ENCODE results near the gene RNF126.
"Not testable (repeated sequence)": the region's sequence is repeated elsewhere in the genome, so short reads cannot be mapped to it uniquely, and the experiment has no call there.

RNF126 gene

DNA sequence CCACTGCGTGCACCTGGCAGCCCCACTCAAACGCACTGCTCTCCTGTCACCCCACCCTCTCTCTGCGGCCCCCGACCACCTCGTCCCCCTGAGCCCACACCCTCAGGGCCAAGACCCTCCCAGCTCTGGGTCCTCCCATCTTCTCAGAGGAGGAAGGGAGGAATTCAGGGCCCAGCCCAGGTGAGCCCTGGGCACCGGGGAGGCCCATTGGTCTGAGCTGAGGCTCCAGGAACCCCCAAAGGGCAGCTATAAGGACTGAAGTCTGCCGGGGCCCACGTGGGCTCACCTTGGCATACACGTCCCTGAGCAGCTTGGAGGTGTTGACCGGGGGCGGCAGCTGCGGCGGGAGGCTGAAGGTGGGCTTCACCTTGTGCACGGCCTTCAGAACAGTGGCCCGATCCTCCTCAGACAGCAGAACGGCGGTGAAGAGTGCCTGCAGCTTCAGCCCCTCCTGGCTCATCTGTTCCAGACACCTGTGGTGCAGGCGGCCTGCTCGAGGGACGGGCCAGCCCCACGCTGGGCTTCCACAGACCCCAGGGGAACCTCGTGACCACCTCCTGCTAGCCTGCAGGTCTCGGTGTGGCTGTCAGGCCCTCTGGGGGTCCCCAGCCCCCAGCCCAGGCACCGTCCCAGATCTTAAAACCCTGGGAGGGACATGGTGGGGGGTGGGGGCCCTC lies 38.4 kb downstream of the RNF126 start:
- no peak for DNase-seq

DNA sequence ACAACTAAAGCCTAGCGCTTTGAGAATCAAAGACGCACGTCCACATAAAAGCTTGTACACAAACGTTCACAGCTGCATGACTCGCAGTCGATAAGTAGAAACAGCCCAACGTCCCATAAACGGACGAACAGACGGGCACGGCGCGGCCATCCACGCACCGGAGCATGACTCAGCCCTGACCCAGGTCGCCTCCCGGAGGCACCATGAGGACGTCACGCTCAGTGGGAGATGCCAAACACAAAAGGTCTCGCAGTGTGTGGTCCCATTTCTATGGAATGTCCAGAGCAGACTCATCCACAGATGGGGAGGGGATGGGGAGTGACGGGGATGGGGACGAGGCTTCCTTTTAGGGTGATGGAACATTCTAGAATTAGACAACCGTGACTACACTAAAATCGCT lies 39.0 kb downstream of the RNF126 start:
- no peak for DNase-seq

DNA sequence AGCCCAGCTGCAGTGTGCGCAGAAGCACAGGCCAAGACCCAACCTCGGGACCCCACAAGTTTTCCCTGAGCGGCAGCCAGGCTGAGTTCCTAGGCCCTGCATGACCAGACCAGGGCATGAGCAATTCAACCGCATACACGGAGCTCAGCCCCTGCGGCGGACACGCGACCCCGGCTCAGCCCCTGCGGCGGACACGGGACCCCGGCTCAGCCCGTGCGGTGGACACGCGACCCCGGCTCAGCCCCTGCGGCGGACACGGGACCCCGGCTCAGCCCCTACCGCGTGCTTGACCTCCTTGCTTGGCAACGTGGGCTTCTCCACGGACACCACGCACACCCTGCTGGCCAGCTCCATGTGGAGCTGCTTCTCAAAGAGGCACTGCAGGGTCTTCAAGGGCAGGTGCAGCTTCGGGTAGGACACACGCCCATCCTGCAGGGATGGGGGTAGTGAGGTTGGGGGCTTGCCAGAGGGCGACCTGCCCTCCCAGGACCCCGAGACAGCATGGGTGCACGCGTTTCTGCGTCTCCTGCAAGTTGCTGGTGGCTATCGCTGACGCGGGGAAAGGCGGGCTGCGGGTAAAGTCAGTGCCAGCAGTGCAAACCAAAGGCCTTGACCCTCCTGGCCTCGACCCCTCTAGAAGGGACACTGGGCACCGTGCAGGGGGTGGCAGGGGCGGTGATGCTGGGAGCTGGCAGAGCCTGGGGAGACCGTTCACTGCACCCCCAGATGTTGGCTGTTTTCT lies 39.7 kb downstream of the RNF126 start:
- DNase-seq = no peak

DNA sequence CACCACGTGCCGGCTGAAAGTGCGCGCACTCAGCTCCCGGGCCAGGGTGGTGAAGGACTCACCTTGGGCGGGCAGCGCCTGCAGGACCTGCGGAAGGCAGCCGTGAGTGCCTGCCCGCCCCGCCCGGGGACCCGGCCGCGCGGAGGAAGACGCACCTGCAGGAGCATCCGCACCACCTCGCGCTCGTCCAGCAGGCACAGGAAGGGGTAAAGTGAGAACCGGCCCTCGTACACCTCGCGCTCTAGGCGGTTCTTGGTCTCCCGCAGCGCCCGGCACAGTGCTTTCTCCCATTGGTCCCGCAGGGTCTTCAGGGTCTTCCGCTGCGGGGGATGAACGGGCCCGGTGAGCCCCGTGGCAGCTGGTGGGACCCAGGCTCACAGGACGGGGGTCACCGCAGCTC lies 40.3 kb downstream of the RNF126 start:
- no peak for DNase-seq

DNA sequence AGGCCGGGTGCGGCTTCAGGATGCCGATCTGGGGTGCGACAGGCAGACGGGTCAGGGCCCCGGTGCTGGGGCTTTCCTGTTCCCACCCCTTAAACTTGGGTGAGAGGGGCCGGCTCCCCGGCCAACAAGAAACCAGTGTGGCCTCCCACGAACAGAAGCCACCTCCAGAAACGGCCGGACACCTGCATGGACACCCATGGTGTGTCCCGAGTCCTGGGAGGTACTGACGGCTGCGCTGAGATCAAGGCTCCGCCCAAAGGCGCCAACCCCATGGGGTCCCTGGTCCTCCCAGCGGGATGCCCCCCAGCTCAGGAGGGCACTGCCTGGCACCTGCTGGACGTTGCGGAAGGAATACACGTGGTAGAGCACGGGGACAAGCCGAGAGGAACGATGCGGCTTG lies 41.2 kb downstream of the RNF126 start:
- no peak for DNase-seq

DNA sequence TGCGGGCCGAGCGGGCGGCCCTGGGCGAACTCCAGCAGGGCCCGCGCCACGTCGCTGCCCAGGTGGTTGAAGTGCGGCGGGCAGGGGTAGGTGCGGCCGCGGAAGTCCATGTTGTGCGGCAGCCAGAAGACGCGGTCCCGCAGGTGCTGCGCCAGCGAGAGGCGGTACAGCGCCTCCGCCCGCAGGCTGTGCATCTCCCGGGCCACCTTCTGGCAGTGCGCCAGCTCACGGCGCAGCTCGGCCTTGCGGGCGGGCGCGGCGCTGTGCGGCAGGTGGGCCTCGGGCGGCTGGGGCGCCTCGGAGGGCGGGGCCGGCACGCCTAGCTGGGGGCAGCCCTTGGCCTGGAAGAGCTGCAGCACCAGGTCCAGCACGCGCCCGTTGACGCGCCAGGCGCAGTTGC lies 41.8 kb downstream of the RNF126 start:
- not testable (repeated sequence) for DNase-seq

DNA sequence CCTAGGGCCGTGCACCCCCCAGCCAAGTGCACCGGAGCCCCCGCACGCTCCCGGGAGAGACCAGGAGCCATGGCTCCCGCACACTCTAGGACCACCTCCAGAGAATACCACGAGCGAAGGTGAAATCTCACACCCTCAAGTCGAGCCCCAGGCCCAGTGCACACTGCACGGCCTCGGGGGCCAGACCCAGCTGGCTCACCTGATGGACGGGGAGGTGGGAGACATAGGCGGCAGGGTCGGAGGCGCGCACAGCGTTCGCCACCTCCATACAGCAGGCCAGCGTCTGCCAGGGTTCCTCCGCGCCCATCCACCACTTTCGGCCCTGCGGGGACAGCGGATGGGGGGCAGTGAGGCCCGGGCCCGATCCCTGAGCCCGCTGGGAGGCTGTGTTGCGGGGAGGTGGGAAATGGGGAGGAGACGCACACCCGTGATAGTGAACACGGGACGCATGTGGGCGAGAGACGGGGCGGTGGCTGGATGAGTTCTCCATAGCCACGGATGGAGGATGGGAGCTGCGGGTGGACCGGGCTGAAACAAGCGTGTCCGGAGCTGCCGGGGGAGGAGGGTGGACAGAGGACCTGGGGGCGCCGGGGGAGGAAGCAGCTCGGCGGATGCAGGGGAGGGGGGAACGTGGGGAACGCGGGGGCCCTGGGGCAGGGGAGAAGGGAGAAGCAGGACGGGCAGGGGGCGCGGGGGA lies 42.7 kb downstream of the RNF126 start:
- no peak for DNase-seq

DNA sequence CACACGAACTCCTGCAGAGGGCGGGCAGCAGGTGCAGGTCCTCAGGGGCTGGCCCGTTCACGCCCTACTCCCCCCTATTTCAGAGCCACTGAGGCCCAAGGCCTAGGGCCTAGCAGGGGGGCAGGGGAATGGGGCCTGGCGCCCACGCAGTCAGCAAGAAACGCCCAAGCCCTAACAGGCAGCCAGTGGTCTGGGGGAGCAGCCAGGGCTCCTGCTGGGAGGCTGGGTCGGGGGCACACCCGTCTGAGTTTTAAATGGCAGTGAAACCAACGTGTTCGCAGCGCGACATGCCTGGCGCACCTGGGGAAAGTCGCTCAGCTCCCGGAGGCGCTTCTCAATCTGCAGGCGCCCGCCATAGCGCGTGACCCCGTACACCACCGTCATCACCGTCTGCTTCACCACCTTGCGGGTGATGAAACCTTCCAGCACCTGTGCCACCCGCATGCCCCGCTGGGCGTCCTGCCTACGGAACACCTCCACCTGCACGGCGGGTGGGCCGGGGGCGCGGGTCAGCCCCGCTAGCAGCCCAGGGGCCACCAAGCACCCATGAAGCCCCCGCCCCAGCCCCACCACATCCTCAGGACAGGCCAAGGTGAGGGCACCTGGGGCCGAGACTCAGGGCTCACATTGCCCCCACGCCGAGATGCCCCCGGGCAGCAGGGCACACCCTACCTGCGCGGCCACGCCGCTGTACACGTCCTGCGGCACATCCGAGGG lies 43.6 kb downstream of the RNF126 start:
- no peak for DNase-seq

DNA sequence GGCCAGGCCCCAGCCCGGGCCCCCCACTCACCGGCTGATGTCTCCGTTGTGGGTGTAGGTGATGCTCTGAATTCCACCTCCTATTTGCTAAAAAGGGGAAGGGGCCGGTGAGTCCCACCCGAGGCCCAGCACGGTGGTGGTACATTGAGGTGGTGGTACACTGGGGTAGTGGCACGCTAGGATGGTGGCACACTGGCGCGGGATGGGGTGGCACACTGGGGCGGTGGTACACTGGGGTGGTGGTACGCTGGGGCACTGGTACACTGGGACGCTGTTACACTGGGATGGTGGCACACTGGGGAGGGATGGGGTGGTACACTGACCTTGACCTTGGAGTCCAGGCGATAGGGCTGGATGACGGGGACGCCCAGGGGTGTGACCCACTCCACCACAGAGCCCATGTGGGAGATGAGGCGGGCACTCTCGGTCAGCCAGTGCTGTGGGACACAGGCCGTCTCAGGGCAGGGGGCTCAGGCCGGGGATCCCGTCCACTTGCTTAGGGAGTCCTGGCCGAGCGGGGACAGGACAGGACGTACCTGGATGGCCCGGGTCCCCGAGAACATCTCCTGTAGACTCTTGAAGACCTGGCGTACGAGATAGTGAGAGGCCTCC lies 44.2 kb downstream of the RNF126 start:
- no peak for DNase-seq

DNA sequence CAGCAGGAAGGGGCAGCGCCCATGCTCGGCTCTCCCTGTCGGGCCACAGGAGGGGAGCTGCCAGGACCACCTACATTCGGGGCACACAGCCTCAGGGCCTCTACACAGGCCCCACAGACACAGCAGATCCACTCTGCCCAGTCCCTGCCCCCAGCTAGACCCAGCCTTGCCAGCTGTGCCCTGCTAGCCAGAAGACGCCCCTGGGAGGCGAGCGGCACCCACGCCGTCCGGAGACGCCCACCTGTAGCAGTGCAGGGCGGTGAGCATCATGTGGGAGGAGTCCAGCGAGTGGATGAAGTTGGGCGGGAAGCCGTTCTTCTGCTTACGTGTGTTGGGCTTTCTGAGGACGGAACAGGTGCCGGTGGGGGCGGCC lies 44.8 kb downstream of the RNF126 start:
- DNase-seq = no peak

DNA sequence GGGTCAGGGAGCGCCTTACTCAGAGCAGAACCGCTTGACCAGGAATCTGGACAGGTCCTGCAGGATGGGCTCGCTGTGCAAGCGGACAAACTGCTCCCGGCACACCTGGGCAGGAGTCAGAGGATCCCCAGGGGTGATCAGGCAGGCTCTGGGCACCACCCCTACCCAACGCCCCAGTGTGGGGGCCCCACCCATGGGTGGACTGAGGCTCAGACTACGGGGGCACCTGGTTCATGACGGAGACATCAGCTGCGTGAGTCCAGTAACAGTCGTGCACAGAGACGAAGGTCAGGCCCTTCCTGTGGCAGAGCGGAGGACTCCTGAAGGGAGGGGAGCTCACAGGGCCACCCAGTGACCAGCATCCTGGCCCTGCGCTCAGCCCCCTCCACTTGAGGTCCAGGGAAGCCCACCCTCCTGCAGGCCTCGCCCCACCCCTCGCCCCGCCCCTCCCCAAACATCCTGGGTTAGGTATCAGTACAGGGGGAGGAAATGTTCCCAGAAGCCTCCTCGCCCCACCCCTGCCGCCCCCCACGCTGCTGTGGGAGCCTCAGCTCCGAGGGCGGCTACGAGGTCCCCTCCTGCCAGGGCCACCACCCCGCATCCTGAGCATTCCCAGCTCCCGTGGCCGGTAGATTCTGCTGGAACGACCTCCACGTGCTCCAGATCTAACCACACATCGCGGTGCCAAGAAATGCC lies 45.3 kb downstream of the RNF126 start:
- no peak for DNase-seq

DNA sequence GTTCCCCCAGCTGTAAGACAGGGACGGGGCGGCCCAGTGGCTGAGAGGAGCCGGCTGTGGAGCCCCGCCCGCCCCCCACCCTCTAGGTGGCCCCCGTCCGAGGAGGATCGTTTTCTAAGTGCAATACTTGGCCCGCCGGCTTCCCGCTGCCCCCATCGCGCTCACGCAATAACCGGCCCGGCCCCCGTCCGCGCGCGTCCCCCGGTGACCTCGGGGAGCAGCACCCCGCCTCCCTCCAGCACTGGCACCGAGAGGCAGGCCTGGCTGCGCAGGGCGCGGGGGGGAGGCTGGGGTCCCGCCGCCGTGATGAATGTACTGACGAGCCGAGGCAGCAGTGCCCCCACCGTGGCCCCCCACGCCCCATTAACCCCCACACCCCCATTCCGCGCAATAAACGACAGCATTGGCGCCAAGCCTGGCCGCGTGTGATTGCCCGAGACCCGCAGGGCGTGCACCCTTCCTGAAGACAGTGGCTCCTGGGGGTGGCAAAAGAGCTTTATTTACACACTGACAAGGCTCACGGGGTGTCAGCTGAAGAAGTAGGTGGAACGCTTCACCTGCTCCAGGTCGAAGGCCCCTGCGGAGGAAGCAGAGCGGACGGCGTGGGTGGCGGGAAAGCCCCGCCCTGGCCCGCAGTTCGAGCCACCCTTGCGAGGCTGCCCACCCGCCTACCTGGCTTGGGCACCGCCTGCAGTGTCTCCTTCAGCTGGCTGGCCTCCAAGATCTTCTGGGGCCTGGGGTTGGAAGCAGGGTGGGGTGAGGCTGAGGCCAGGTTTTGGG lies 46.1 kb downstream of the RNF126 start:
- no peak for DNase-seq

DNA sequence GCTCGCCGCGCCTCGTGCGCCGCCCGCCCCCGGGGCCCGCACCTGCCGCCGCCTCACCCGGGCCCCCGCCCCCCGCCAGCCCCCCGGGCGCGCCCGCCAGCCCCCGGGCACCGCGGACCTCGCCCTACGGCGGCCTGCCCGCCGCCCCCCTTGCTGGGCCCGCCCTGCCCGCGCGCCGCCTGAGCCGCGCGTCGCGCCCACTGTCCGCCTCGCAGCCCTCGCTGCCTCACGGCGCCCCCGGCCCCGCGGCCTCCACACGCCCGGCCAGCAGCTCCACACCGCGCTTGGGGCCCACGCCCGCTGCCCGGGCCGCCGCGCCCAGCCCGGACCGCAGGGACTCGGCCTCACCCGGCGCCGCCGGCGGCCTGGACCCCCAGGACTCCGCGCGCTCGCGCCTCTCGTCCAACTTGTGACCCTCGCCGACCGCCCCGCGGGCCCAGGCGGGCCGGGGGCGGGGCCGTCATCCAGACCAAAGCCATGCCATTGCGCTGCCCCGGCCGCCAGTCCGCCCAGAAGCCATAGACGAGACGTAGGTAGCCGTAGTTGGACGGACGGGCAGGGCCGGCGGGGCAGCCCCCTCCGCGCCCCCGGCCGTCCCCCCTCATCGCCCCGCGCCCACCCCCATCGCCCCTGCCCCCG lies 46.8 kb downstream of the RNF126 start:
- no peak for DNase-seq

DNA sequence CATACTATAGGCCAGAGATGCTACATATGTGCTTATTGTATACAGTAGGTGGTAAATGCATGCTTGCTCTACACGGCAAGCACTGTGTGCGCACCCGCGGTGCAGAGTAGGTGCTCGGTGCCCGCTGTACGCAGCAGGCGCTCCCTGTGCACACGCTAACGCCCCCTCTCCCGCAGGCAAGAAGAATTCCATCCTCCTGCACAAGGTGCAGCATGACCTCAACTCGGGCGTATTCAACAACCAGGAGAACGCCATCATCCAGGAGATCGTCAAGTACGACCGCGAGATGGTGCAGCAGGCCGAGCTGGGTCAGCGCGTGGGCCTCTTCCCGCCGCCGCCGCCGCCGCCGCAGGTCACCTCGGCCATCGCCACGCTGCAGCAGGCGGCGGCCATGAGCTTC lies 47.4 kb downstream of the RNF126 start:
- no peak for DNase-seq

DNA sequence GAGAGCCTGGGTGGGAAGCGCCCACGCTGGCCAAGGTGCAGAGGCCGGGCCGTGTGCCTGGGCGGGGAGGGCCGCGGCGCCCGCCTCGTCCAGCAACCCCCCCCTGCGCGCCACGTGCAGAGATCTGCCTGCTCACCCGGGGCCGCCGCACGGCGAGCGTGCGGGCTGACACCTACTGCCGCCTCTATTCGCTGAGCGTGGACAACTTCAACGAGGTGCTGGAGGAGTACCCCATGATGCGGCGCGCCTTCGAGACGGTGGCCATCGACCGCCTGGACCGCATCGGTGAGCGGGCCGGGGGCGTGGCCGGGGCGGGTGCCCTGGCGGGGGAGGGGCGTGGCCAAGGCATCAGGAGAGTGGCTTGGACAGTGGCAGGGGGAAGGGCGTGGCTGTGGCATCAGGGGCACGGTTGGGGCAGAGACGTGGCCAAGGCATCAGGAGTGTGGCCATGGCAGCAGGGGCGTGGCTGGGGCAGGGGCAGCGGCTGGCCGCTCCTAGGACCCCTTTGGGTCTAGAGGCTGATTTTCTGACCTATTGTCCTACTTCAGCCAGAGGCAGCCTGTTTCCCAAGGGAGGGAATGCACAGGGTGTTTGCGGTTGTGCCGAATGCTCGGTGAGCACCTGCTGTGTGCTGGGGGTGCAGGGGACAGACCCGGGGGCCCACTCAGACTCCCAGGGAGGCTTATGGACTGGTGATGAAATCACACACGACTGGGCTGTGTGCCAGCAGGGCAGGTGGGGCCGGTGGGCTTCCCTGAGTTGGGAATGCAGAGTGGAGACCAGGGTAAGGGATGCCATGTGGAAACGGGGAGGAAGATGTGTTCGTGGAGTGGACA lies 49.1 kb downstream of the RNF126 start:
- no peak for DNase-seq

DNA sequence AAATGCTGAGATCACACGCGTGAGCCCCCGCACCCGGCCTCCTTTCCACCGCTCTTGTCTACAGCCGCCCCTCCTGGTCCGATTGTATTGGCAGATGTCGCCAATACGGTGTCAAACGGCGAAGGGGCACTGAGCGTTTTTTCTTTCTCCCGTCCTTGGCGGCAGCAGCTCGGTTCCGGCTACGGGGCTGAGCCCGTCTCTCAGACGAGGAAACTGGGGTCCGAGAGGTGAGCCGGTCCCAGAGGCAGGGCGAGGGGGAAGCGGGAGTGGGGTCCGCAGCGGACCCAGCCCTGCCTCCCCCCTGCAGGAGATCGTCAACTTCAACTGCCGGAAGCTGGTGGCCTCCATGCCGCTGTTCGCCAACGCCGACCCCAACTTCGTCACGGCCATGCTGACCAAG lies 50.1 kb downstream of the RNF126 start:
- DNase-seq = no peak

DNA sequence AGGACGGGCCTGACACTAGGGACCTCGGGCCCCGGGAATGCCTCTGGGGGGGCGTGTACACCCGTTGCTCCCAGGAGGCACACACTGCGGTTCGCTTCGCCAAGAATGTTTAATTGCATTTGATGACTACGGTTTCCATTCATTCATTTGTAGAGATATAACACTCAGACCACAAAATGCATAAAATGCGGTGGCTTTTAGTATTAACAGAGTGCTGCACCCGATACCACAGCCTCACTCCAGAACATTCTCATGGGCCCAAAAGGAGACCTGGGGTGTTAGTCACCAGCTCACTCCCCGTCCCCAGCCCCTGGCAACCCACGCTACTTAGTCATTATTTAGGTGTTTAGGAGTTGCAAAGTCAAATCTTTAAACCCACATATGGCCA lies 51.5 kb downstream of the RNF126 start:
- no peak for DNase-seq

DNA sequence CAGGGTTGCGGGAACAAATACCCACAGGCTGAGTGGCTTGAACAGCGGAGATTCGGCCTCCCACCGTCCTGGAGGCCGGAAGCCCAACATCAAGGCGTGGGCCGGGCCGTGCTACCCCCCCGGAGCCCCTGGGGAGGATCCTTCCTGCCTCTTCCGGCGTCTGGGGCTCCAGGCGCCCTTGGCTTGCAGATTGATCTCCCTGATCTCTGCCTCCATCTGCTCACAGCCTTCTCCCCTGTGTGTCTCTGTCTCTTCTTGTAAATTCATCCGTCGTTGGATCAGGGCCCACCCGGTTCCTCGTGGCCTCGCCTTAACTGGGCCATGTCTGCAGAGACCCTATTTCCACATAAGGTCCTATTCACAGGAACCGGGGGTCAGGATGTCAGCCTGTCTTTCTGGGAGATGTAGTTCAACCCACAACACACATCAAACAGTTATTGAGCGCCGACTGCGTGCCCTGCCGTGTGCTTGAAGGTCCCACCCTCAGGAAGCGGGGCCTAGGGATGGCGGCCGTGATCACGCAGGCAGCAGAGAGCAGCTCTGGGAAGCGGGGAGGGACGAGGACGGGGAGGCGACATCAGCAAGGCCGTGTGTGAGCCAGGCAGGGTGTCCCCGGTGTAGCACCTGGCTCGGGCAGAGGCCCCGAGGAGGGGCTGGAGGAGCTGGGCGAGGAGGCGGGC lies 52.1 kb downstream of the RNF126 start:
- DNase-seq = no peak

DNA sequence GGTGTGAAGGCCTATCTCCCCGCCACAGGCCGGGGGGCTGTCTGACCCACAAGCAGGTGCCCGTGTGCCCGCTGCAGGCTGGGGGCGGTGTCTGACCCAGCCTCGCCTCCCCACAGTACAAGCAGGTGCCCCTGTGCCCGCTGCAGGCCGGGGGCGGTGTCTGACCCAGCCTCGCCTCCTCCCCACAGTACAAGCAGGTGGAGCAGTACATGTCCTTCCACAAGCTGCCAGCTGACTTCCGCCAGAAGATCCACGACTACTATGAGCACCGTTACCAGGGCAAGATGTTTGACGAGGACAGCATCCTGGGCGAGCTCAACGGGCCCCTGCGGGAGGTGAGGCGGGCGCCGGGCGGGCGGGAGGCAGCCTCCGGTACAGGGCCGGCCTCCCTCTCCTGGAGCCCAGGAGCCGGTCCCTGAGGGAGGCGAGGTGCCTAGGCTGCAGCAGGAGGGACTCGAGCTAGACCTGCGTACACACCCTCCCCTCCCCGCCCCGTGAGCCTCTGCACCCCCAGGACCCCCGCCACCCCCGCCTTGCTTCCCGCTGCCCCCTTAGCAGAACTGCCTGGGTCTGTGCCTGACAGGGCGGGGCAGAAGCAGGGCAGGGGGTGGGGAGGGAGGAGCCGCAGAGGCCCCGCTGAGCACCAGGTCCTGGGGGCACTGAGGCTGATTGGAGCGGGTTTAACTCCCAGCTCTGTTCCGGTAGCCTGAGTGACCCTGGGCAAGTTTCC lies 52.8 kb downstream of the RNF126 start:
- DNase-seq = no peak

Measured in NCI-H446 treated with DMSO at 0.1 percent for 48 hours (cell line).